GM23338 (cell line): ENCODE measurements around the gene HSDL2. TPM values are rescaled to one million over a fixed set of nuclear protein-coding genes. Genes with fewer than 3 reads are reported as not detected.

Experiments used
- ATAC-seq: fragments of 200-7000 bp; cut with Tn5 transposase; 3 replicates; pipeline ENCODE4 v1.9.1; 2020
- DNase-seq: peaks from one replicate; pipeline ENCODE4 v3.0.0-alpha.2; 2015; ENCODE audit warnings: low spot score
- H2AFZ ChIP-seq: fragments of 200-600 bp; sonication (generic); 2 replicates; pipeline ENCODE4 v1.8.0; 2016; ENCODE audit warnings: antibody characterized with exemption, mild to moderate bottlenecking, moderate library complexity
- H3F3A ChIP-seq: fragments of 200-600 bp; sonication (generic); replicated peaks from 2 replicates; pipeline ENCODE4 v1.8.0; 2017; ENCODE audit warnings: antibody characterized with exemption, mixed run types, low read depth
- H3K27ac ChIP-seq: fragments of 200-600 bp; sonication (generic); 2 replicates; pipeline ENCODE4 v1.6.1; 2016; ENCODE audit warnings: low read depth
- H3K27me3 ChIP-seq: fragments of 200-600 bp; sonication (generic); 2 replicates; pipeline ENCODE4 v1.8.0; 2016; ENCODE audit warnings: mild to moderate bottlenecking, mixed run types, moderate library complexity; ENCODE audit not compliant: insufficient read depth
- H3K36me3 ChIP-seq: fragments of 200-600 bp; sonication (generic); 2 replicates; pipeline ENCODE4 v1.8.0; 2016; ENCODE audit warnings: mild to moderate bottlenecking; ENCODE audit not compliant: insufficient read depth
- H3K4me1 ChIP-seq: fragments of 200-600 bp; sonication (generic); 2 replicates; pipeline ENCODE4 v1.8.0; 2016; ENCODE audit warnings: mild to moderate bottlenecking, moderate library complexity; ENCODE audit not compliant: insufficient read depth
- H3K4me2 ChIP-seq: fragments of 200-600 bp; sonication (generic); 2 replicates; pipeline ENCODE4 v1.7.1; 2017; ENCODE audit warnings: mixed run types
- H3K4me3 ChIP-seq: fragments of 200-600 bp; sonication (generic); 2 replicates; pipeline ENCODE4 v1.6.1; 2016; ENCODE audit warnings: mixed run types
- H3K79me2 ChIP-seq: fragments of 200-600 bp; sonication (generic); replicated peaks from 2 replicates; pipeline ENCODE4 v1.8.0; 2017; ENCODE audit warnings: mild to moderate bottlenecking; ENCODE audit not compliant: insufficient read depth
- H3K9me2 ChIP-seq: fragments of 200-600 bp; sonication (generic); 2 replicates; pipeline ENCODE4 v1.8.0; 2017; ENCODE audit not compliant: insufficient read depth
- H4K20me1 ChIP-seq: fragments of 200-600 bp; sonication (generic); replicated peaks from 2 replicates; pipeline ENCODE4 v1.8.0; 2017; ENCODE audit warnings: mild to moderate bottlenecking; ENCODE audit not compliant: insufficient read depth
- H3K27ac Mint-ChIP-seq: 2 replicates; pipeline ENCODE4 v1.8.0; 2020; ENCODE audit warnings: inconsistent platforms, mild to moderate bottlenecking, moderate library complexity, mixed read lengths
- H3K27me3 Mint-ChIP-seq: 3 replicates; pipeline ENCODE4 v1.8.0; 2022; ENCODE audit warnings: low read depth, mild to moderate bottlenecking, moderate library complexity, mixed read lengths, inconsistent platforms; ENCODE audit not compliant: insufficient read depth, poor library complexity
- H3K36me3 Mint-ChIP-seq: 3 replicates; pipeline ENCODE4 v1.8.0; 2021; ENCODE audit warnings: low read depth, mild to moderate bottlenecking, inconsistent platforms, moderate library complexity, mixed read lengths
- H3K4me1 Mint-ChIP-seq: 3 replicates; pipeline ENCODE4 v1.8.0; 2020; ENCODE audit warnings: mild to moderate bottlenecking, inconsistent platforms, mixed read lengths
- H3K4me3 Mint-ChIP-seq: 3 replicates; pipeline ENCODE4 v1.8.0; 2021; ENCODE audit warnings: moderate library complexity, mild to moderate bottlenecking, inconsistent platforms, mixed read lengths
- H3K9me3 Mint-ChIP-seq: 3 replicates; pipeline ENCODE4 v1.8.0; 2020; ENCODE audit warnings: moderate library complexity, mild to moderate bottlenecking, inconsistent platforms, mixed read lengths
- CREB1 ChIP-seq: fragments of 250-450 bp; sonication (Bioruptor Pico); IDR thresholded peaks from 2 replicates; pipeline ENCODE4 v1.5.0; 2020; ENCODE audit warnings: low read depth, mild to moderate bottlenecking, moderate library complexity
- CTCF ChIP-seq, 2 experiments: fragments of 200-600 bp in 1 of 2; sonication (generic) in 1 of 2; conservative IDR thresholded peaks; 2 replicates each; pipeline versions ENCODE4 v1.5.1 to v1.6.1; 2016 to 2017; ENCODE audit warnings: antibody characterized with exemption in 2 of 2, low read depth in 2 of 2, mild to moderate bottlenecking in 2 of 2, moderate library complexity in 1 of 2
- EZH2 ChIP-seq: fragments of 200-600 bp; sonication (generic); IDR thresholded peaks from one replicate; pipeline ENCODE4 v1.8.0; 2017; ENCODE audit warnings: antibody characterized with exemption, mild to moderate bottlenecking, low read depth; ENCODE audit not compliant: unreplicated experiment
- EZH2phosphoT487 ChIP-seq: fragments of 200-600 bp; sonication (generic); IDR thresholded peaks from one replicate; pipeline ENCODE4 v1.8.1; 2018; ENCODE audit warnings: antibody characterized with exemption; ENCODE audit not compliant: unreplicated experiment
- JUNB ChIP-seq: IDR thresholded peaks from one replicate; pipeline ENCODE4 v1.6.1; 2016; ENCODE audit warnings: antibody characterized with exemption; ENCODE audit not compliant: unreplicated experiment
- NANOG ChIP-seq: IDR thresholded peaks from 2 replicates; pipeline ENCODE4 v1.6.1; 2016; ENCODE audit warnings: antibody characterized with exemption, borderline replicate concordance
- POLR2AphosphoS5 ChIP-seq: IDR thresholded peaks from 2 replicates; pipeline ENCODE4 v1.6.1; 2016; ENCODE audit warnings: antibody characterized with exemption, low read depth
- STAT1 ChIP-seq: IDR thresholded peaks from one replicate; pipeline ENCODE4 v1.6.1; 2016; ENCODE audit warnings: antibody characterized with exemption; ENCODE audit not compliant: unreplicated experiment
- ZNF114 ChIP-seq: fragments of 250-450 bp; sonication (Bioruptor Pico); IDR thresholded peaks from 2 replicates; pipeline ENCODE4 v1.5.0; 2020; ENCODE audit warnings: mild to moderate bottlenecking, moderate library complexity
- ZNF331 ChIP-seq: fragments of 250-450 bp; sonication (Bioruptor Pico); IDR thresholded peaks from 2 replicates; pipeline ENCODE4 v1.5.0; 2020; ENCODE audit warnings: low read depth, mild to moderate bottlenecking, moderate library complexity
- ZNF462 ChIP-seq: fragments of 250-450 bp; sonication (Bioruptor Pico); IDR thresholded peaks from 2 replicates; pipeline ENCODE4 v1.5.0; 2020; ENCODE audit warnings: mild to moderate bottlenecking, moderate library complexity
- polyA plus RNA-seq: library from polyadenylated mRNA; unstranded; fragments of >200 nt; fragmentation: Nextera tagmentation; extraction: Ambion mirVana; gene quantifications from 2 replicates; pipeline ENCODE4 v1.2.1, GENCODE V29; 2016
- total RNA-seq: library from RNA; depleted of rRNA; stranded (reverse); fragments of >200 nt; shearing (Covaris generic); gene quantifications from 2 replicates; pipeline ENCODE4 v1.2.3, GENCODE V29; 2014
- TF ChIP-seq, protein P1 (sequence below): IDR thresholded peaks from one replicate; pipeline ENCODE4 v1.6.1; 2018; ENCODE audit warnings: antibody characterized with exemption; ENCODE audit not compliant: unreplicated experiment
- TF ChIP-seq, protein P2 (sequence below): IDR thresholded peaks from 2 replicates; pipeline ENCODE4 v1.6.1; 2016; ENCODE audit warnings: antibody characterized with exemption

Gene HSDL2
- total and polyA plus RNA-seq, 2 experiments from 2014 or later: 11.4 to 15.3 TPM

DNA sequence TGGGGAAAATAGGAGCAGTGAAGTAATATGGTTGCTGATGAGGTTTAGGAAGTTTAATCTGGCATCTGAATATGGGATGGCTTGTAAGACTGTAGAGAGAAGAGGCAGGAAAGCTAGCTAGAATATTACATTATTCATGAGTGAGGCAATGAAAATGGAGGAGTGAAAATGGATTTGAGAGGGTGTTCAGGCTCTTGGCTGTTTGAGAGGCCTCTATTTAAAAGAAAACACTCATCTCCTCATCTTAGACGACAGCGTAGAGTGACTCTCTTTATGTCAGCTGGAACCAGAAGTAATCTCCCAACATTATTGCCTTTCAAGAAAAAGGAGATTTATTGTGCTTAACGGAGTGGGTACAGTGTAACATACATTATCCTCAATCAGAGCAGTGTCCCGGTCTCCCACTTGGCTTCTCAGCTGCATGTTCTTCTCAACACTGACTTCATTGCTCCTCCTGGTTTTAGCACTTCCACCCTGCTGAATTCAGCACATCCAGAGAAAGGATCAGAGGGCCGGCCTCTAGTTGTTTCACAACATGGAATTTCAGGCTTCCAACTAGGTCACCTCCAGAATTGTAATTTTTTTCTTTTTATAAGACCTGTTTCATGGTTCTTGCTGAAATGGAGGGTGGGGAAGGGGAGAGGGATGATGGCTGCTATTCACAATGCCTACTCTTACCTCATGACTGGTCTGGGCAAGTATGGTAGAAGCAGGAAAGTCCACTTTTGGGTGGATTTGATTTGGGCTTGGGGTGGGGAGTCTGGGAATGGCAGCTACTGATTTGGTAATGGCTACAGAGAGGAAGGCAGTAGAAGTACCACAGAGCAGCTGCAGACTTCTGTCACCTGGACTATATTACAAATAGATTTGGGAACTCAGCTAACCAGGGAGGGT lies 53.8 kb downstream of the HSDL2 start:
- Histone ChIP-seq H3K27me3 (no peaks in the 10 kb centered on the region), H3K9me2 (no peaks in the 10 kb centered on the region), H3K4me2 (no peak overlapping the region), H3F3A (no peaks in the 10 kb centered on the region), H3K4me1 (no peaks in the 10 kb centered on the region), H4K20me1 (no peaks in the 10 kb centered on the region), H3K36me3 (no peaks in the 10 kb centered on the region), H3K27ac (no peak overlapping the region), H2AFZ (no peak overlapping the region), H3K79me2 (no peaks in the 10 kb centered on the region), H3K4me3 (no peak overlapping the region)
- no peak for DNase-seq
- ATAC-seq: no peak
- TF ChIP-seq JUNB: no peak
- TF ChIP-seq EZH2: no peak
- TF ChIP-seq STAT1: no peak
- TF ChIP-seq ZNF331 (CRISPR knock-in tag): no peak
- TF ChIP-seq, protein P1, sequence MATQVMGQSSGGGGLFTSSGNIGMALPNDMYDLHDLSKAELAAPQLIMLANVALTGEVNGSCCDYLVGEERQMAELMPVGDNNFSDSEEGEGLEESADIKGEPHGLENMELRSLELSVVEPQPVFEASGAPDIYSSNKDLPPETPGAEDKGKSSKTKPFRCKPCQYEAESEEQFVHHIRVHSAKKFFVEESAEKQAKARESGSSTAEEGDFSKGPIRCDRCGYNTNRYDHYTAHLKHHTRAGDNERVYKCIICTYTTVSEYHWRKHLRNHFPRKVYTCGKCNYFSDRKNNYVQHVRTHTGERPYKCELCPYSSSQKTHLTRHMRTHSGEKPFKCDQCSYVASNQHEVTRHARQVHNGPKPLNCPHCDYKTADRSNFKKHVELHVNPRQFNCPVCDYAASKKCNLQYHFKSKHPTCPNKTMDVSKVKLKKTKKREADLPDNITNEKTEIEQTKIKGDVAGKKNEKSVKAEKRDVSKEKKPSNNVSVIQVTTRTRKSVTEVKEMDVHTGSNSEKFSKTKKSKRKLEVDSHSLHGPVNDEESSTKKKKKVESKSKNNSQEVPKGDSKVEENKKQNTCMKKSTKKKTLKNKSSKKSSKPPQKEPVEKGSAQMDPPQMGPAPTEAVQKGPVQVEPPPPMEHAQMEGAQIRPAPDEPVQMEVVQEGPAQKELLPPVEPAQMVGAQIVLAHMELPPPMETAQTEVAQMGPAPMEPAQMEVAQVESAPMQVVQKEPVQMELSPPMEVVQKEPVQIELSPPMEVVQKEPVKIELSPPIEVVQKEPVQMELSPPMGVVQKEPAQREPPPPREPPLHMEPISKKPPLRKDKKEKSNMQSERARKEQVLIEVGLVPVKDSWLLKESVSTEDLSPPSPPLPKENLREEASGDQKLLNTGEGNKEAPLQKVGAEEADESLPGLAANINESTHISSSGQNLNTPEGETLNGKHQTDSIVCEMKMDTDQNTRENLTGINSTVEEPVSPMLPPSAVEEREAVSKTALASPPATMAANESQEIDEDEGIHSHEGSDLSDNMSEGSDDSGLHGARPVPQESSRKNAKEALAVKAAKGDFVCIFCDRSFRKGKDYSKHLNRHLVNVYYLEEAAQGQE: no peak
- no peak for TF ChIP-seq CREB1
- TF ChIP-seq EZH2phosphoT487: no peak
- no peak for TF ChIP-seq NANOG
- TF ChIP-seq ZNF462 (CRISPR knock-in tag): no peak
- no peak for TF ChIP-seq ZNF114
- TF ChIP-seq, protein P2, sequence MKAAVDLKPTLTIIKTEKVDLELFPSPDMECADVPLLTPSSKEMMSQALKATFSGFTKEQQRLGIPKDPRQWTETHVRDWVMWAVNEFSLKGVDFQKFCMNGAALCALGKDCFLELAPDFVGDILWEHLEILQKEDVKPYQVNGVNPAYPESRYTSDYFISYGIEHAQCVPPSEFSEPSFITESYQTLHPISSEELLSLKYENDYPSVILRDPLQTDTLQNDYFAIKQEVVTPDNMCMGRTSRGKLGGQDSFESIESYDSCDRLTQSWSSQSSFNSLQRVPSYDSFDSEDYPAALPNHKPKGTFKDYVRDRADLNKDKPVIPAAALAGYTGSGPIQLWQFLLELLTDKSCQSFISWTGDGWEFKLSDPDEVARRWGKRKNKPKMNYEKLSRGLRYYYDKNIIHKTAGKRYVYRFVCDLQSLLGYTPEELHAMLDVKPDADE: no peak
- no peak for TF ChIP-seq CTCF (conservative IDR thresholded peaks at IDR 0.05; ENCODE audit: low read depth in 2 of 2)
- TF ChIP-seq POLR2AphosphoS5: no peak
- H3K27ac Mint-ChIP-seq: no peak overlapping the region; the same call in 1 of the 2 replicates
- H3K4me1 Mint-ChIP-seq: no peaks in the 10 kb centered on the region
- no peaks in the 10 kb centered on the region; the same call in 2 of the 3 replicates for H3K9me3 Mint-ChIP-seq
- no peak overlapping the region for H3K4me3 Mint-ChIP-seq
- no peaks in the 10 kb centered on the region; the same call in 2 of the 3 replicates for H3K36me3 Mint-ChIP-seq
- H3K27me3 Mint-ChIP-seq: no peaks in the 10 kb centered on the region
